WERI-Rb-1 (cell line): ENCODE results near the gene DCC.

Experiments
- DNase-seq: peaks from one replicate; pipeline ENCODE4 v3.0.0-alpha.2; 2020
- H3K27ac ChIP-seq: fragments of 250-450 bp; sonication (Bioruptor Pico); 2 replicates; pipeline ENCODE4 v1.5.1; 2020; ENCODE audit warnings: mild to moderate bottlenecking, moderate library complexity
- H3K27me3 ChIP-seq: fragments of 250-450 bp; sonication (Bioruptor Pico); 2 replicates; pipeline ENCODE4 v1.5.1; 2021; ENCODE audit warnings: mild to moderate bottlenecking, low read depth, moderate library complexity; ENCODE audit not compliant: insufficient read depth, severe bottlenecking
- H3K36me3 ChIP-seq: fragments of 250-450 bp; sonication (Bioruptor Pico); 2 replicates; pipeline ENCODE4 v1.5.1; 2020; ENCODE audit warnings: mild to moderate bottlenecking, moderate library complexity
- H3K4me3 ChIP-seq: 2 replicates; pipeline ENCODE4 v1.5.1; 2011; ENCODE audit warnings: low read depth, mild to moderate bottlenecking, control low read depth, low read length
- H3K9me3 ChIP-seq: fragments of 250-450 bp; sonication (Bioruptor Pico); 2 replicates; pipeline ENCODE4 v1.5.1; 2021; ENCODE audit warnings: mild to moderate bottlenecking, moderate library complexity; ENCODE audit not compliant: severe bottlenecking
- CTCF ChIP-seq: IDR thresholded peaks from 2 replicates; pipeline ENCODE4 v1.5.1; 2011; ENCODE audit warnings: low read depth, mild to moderate bottlenecking, control low read depth, inconsistent platforms, low read length

Gene DCC

GRCh38 chr18:53387581-53387980, 1047.6 kb downstream of the DCC start:
- no peaks in the 10 kb centered on the region for H3K9me3 ChIP-seq
- H3K27me3 ChIP-seq = no peaks in the 10 kb centered on the region
- no peaks in the 10 kb centered on the region for H3K36me3 ChIP-seq
- DNase-seq = no peak
- TF ChIP-seq CTCF = no peak
- H3K27ac ChIP-seq = no peak overlapping the region
- H3K4me3 ChIP-seq = no peak overlapping the region

- Histone ChIP-seq H3K36me3 (no peaks in the 10 kb centered on the region), H3K9me3 (no peaks in the 10 kb centered on the region), H3K27ac (no peak overlapping the region), H3K27me3 (no peaks in the 10 kb centered on the region), H3K4me3 (no peak overlapping the region)
- TF ChIP-seq CTCF = no peak
- DNase-seq = no peak
These were observed 1062.7 kb downstream of the DCC start for GRCh38 chr18:53402670-53403069.

GRCh38 chr18:53408271-53408670, 1068.3 kb downstream of the DCC start:
- Histone ChIP-seq H3K9me3 (no peaks in the 10 kb centered on the region), H3K27me3 (no peaks in the 10 kb centered on the region), H3K36me3 (no peaks in the 10 kb centered on the region), H3K4me3 (no peak overlapping the region), H3K27ac (no peak overlapping the region)
- no peak for DNase-seq
- TF ChIP-seq CTCF = no peak

- Histone ChIP-seq H3K9me3 (no peaks in the 10 kb centered on the region), H3K4me3 (no peak overlapping the region), H3K27ac (no peak overlapping the region), H3K27me3 (no peaks in the 10 kb centered on the region), H3K36me3 (no peaks in the 10 kb centered on the region)
- no peak for TF ChIP-seq CTCF
- no peak for DNase-seq
These were observed 1071.5 kb downstream of the DCC start for GRCh38 chr18:53411511-53411910.

GRCh38 chr18:53417003-53417402, 1077.0 kb downstream of the DCC start:
- Histone ChIP-seq H3K9me3 (no peaks in the 10 kb centered on the region), H3K27me3 (no peaks in the 10 kb centered on the region), H3K4me3 (no peak overlapping the region), H3K27ac (no peak overlapping the region), H3K36me3 (no peaks in the 10 kb centered on the region)
- TF ChIP-seq CTCF = no peak
- no peak for DNase-seq

GRCh38 chr18:53421869-53422268, 1081.9 kb downstream of the DCC start:
- no peak for DNase-seq
- H3K4me3 ChIP-seq = no peak overlapping the region
- no peaks in the 10 kb centered on the region for H3K9me3 ChIP-seq
- H3K27ac ChIP-seq = no peak overlapping the region
- no peaks in the 10 kb centered on the region for H3K36me3 ChIP-seq
- no peak for TF ChIP-seq CTCF
- H3K27me3 ChIP-seq = no peaks in the 10 kb centered on the region
